Aorta (tissue), 5 donors: ENCODE results near the gene ZNF273. TPM values are rescaled to one million over a fixed set of nuclear protein-coding genes. Genes with fewer than 3 reads are reported as not detected.

Source experiments
- ATAC-seq: fragments of 200-7000 bp; cut with Tn5 transposase; one replicate; pipeline ENCODE4 v1.9.1; 2022; ENCODE audit warnings: moderate library complexity; ENCODE audit not compliant: low FRiP score
- DNase-seq, 2 donors: peaks; one replicate each; pipeline ENCODE4 v3.0.0-alpha.2; 2020
- H3K27ac ChIP-seq, 2 donors: one replicate each; pipeline ENCODE4 v1.5.1; 2013; ENCODE audit warnings: low read length in 2 of 2, mild to moderate bottlenecking in 2 of 2, moderate library complexity in 2 of 2, control low read depth in 1 of 2, inconsistent platforms in 1 of 2, low read depth in 1 of 2
- H3K27me3 ChIP-seq, 2 donors: one replicate each; pipeline ENCODE4 v1.6.1; 2013; ENCODE audit warnings: control low read depth in 1 of 2, low read length in 1 of 2, mild to moderate bottlenecking in 1 of 2, moderate library complexity in 1 of 2; ENCODE audit not compliant: insufficient read depth in 2 of 2, control insufficient read depth in 1 of 2
- H3K36me3 ChIP-seq, 2 donors: one replicate each; pipeline ENCODE4 v1.6.1; 2013; ENCODE audit warnings: control low read depth in 1 of 2, low read length in 1 of 2, mild to moderate bottlenecking in 1 of 2; ENCODE audit not compliant: insufficient read depth in 2 of 2, control insufficient read depth in 1 of 2
- H3K4me1 ChIP-seq, 2 donors: one replicate each; pipeline ENCODE4 v1.6.1; 2013; ENCODE audit warnings: low read length in 2 of 2, control low read depth in 1 of 2, mild to moderate bottlenecking in 1 of 2, moderate library complexity in 1 of 2; ENCODE audit not compliant: insufficient read depth in 2 of 2, control insufficient read depth in 1 of 2
- H3K4me3 ChIP-seq, 2 donors: one replicate each; pipeline ENCODE4 v1.5.1; 2013; ENCODE audit warnings: low read length in 2 of 2, control low read depth in 1 of 2, mild to moderate bottlenecking in 1 of 2
- H3K9me3 ChIP-seq: one replicate; pipeline ENCODE4 v1.6.1; 2013; ENCODE audit warnings: mild to moderate bottlenecking, low read length; ENCODE audit not compliant: control insufficient read depth
- WGBS, 2 donors: extraction: QIAGEN DNeasy Blood & Tissue Kit; methylation state at CpG; one replicate each; pipeline ENCODE4 v1.1.7; 2013; 5-methylcytosine and 5-hydroxymethylcytosine counted together
- intact Hi-C, 2 donors: fragments of 100-400 bp; cut with DNase I; formaldehyde crosslinking; loops; one replicate each; pipeline versions ENCODE4 v1.14.2 to v1.15.0; 2022
- polyA plus RNA-seq, 2 donors: library from polyadenylated mRNA; stranded (reverse); fragments of 200-250 nt; gene quantifications; one replicate each; pipeline ENCODE4 v1.2.3, GENCODE V29; 2013
- total RNA-seq, 2 donors: library from RNA; stranded (reverse); fragmentation: NEBNext Ultra II Directional; extraction: Animal tissue kit (Norgen Biotek cat#: 25700); gene quantifications; one replicate each; pipeline ENCODE4 v1.2.1, GENCODE V29; 2021
- donor health status: healthy with polysubstance abuse.
- donor health status: Bipolar disorder and iron deficiency.
- donor health status: DM: no; HTN: no; CAD: no.
- donor health status: DM: no; HTN: no; CAD: no.
- donor health status: DM: yes; HTN: yes; CAD: no.

The ZNF273 gene
- total and polyA plus RNA-seq, 4 donors: 1.9 to 15.7 (median 5.3) TPM

DNA sequence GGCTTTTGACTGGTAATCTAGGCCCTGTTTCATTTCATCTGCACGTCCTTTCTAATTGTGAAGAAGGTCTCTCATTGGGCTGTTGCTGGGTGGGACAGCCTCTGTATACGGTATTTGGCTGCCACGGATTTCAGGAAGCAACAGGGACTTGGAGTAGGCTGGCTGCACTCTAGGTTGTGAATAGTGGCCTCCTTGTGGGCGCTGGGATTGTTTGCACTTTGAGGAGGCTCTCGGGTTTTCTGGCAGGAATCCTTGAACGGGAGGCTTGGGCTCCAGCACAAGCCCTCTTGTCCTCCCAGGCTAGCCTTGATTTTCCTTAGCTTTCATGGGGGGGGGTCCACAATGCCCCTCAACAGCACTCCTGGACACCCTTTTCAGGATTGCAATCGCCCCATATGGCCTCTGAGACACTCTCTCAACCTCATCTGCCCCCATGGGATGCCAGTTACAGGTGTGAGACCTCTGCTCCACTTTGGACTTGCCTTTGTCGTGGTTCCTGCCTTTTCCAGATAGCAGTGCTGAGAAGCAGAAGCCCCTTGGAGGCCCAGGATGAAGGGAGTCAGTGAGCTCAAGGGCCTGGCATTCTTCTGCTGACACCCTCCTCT is 33.9 kb upstream of the ZNF273 start:
- peak in 1 of 2 donors; percentile 23 for DNase-seq
- WGBS, 2 donors: 74 to 75% methylated on average over 8 of the region's 8 CpGs
- ATAC-seq: no peak
- Histone ChIP-seq H3K9me3 (no peaks in the 10 kb centered on the region), H3K27me3 (no peaks in the 10 kb centered on the region), H3K27ac (no peak overlapping the region), H3K4me1 (no peaks in the 10 kb centered on the region), H3K36me3 (no peaks in the 10 kb centered on the region), H3K4me3 (no peak overlapping the region)
- intact Hi-C loops: no loop called here

DNA sequence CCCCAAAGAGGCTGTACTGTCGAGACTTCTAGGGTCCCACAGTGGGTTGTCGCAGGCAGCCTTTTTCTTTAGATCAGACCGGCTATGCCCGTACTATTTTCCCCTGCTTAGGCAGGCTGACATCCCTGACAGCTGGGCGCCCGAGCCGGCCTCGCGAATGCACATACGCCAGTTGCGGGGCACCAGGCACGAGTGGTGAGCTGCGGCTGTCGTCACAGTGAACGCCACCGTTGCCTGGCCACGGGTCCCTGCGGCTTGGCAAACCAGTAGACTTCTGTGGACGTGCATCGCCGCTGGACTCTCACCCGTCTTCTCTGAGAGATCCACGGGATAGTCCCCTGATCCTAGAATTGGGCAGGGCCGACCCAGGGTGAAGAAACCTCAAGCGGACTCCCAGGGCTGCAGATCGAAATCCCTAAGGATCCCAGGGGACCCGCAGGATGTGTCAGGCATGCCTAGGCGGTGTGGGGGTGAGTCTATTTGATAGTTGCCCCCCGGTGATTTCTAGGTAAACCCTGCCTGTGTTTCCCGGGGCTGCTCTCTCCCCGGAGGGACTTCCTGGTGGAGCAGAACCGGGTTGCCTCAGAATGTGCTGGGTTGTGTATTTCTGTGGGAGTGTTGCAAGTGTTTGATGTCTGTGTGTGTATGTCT is 33.0 kb upstream of the ZNF273 start:
- Histone ChIP-seq H3K4me3 (no peak overlapping the region), H3K9me3 (no peaks in the 10 kb centered on the region), H3K4me1 (no peaks in the 10 kb centered on the region), H3K27ac (no peak overlapping the region), H3K27me3 (no peaks in the 10 kb centered on the region), H3K36me3 (no peaks in the 10 kb centered on the region)
- 93 to 94% methylated on average over 32 of the region's 32 CpGs for WGBS, 2 donors
- no peak for ATAC-seq
- intact Hi-C loops: no loop called here
- peak in 1 of 2 donors; percentile 57 for DNase-seq

DNA sequence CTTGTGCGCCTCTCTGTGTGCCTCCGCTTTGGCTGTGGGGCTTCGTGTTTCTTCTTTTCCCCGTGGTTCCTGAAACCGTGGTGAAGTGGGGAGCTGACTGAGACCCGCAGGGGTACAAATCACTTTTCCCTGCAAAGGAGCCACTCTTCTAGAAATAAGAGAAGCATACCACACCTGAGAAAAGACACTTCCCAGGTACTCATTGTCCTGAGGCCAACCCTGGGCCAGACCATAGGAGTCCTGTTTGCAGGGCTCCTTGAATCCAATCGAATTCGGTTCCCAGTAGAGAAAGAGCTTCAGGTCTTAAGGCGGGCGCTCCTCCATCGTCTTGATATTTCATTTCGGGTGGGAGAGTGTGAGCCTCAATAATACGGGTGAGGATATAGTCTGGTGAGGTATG is 32.4 kb upstream of the ZNF273 start:
- intact Hi-C loops: no loop called here
- H3K27ac ChIP-seq: no peak overlapping the region
- DNase-seq: no peak
- H3K36me3 ChIP-seq: no peaks in the 10 kb centered on the region
- no peak for ATAC-seq
- H3K27me3 ChIP-seq: no peaks in the 10 kb centered on the region
- H3K4me3 ChIP-seq: no peak overlapping the region
- whole genome bisulfite sequencing, 2 donors: 92 to 94% methylated on average over 13 of the region's 13 CpGs
- H3K4me1 ChIP-seq: no peaks in the 10 kb centered on the region
- no peaks in the 10 kb centered on the region for H3K9me3 ChIP-seq

DNA sequence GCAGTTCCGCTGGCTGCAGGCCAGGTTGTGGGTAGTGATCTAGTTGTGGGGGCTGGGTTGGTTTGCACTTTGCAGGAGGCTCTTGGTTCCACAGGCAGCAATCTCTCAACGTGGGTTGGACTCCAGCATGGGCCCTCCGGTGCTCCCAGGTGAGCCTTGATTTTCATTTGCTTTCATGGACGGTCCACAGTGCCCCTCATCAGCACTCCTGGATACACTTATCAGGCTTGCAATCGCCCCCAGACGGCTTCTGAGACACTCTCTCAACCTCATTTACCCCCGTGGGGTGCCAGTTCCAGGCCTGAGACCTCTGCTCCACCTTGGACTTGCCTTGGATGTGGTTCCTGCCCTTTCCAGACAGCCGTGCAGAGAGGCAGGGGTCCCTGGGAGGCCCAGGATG is 31.3 kb upstream of the ZNF273 start:
- Histone ChIP-seq H3K4me3 (no peak overlapping the region), H3K27me3 (no peaks in the 10 kb centered on the region), H3K36me3 (no peaks in the 10 kb centered on the region), H3K4me1 (no peaks in the 10 kb centered on the region), H3K9me3 (no peaks in the 10 kb centered on the region), H3K27ac (no peak overlapping the region)
- WGBS, 2 donors: 81 to 82% methylated on average over 8 of the region's 8 CpGs
- ATAC-seq: no peak
- peak in 1 of 2 donors; percentile 43 for DNase-seq
- intact Hi-C loops: no loop called here

DNA sequence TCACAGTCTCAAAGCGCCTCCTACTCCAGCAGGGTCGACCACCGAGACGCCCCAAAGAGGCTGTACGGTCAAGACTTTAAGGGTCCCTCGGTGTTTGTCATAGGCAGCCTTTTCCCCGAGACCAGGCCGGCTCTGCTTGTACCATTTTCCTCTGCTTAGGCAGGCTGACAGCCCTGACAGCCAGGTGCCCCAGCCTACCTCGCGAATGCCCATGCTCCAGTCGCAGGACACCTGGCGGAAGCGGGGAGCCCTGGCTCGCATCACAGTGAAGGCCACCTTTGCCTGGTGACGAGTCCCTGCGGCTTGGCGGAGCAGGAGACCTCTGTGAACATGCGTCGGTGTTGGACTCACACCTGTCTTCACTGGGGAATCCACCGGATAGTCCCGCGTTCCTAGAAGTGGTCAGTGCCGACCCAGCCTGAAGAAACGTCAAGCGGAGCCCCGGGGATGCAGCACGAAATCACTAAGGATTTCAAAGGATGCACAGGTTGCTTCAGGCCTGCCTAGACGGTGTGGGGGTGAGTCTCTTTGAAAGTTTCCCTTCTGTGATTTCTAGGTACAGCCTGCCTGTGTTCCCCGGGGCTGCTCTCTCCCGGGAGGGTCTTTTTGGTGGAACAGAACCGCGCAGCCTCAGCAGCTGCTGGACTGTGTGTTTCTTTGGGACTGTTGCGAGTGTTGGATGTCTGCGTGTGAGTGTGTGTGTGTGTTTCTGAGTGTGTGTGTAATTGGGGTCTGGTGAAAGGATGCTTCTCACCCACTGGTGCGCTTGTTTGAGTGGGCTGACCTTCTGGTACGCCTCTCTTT is 30.5 kb upstream of the ZNF273 start:
- intact Hi-C loops: no loop called here
- no peaks in the 10 kb centered on the region for H3K4me1 ChIP-seq
- H3K4me3 ChIP-seq: no peak overlapping the region
- 93% methylated on average over 36 of the region's 36 CpGs for WGBS, 2 donors
- no peaks in the 10 kb centered on the region for H3K36me3 ChIP-seq
- no peak overlapping the region for H3K27ac ChIP-seq
- ATAC-seq (no peak), DNase-seq (peak in 1 of 2 donors; percentile 66)
- H3K27me3 ChIP-seq: no peaks in the 10 kb centered on the region
- H3K9me3 ChIP-seq: no peaks in the 10 kb centered on the region

DNA sequence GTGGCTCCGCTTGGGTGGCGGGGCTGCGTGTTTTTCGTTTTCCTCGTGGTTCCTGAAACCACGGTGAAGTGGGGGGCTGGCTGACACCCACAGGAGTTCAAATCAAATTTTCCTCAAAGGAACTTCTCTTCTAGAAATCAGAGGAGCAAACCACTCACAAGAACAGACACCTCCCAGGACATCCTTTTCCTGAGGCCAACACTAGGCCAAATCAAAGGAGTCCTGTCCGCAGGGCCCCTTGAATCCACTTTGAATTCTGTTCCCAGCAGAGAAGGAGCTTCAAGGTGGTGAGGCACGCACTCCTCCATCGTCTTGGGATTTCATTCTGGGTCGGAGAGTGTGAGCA is 29.9 kb upstream of the ZNF273 start:
- H3K4me1 ChIP-seq: no peaks in the 10 kb centered on the region
- H3K4me3 ChIP-seq: no peak overlapping the region
- no peaks in the 10 kb centered on the region for H3K36me3 ChIP-seq
- WGBS, 2 donors: 95% methylated on average over 10 of the region's 10 CpGs
- no peaks in the 10 kb centered on the region for H3K9me3 ChIP-seq
- ATAC-seq (no peak), DNase-seq (no peak)
- intact Hi-C loops: no loop called here
- H3K27ac ChIP-seq: no peak overlapping the region
- no peaks in the 10 kb centered on the region for H3K27me3 ChIP-seq

DNA sequence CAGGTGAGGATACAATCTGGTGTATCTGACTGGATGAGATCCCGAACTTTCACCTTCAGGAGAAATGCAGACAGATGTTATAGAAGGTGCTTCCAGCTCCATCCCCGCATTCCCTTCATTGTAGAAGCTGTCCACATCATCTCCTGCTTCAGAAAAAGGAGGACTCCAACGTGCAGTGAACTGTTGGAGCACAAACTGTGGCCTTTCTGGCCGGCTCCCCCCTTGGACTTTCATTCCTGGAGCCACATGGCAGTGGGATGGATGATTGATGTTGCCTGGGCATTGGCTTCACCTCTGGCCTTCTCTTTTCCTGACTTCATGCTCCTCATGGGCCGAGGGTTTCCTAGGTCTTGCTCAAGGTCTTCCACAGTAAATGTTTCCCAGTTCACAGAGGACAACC is 29.6 kb upstream of the ZNF273 start:
- Histone ChIP-seq H3K4me1 (no peaks in the 10 kb centered on the region), H3K36me3 (no peaks in the 10 kb centered on the region), H3K27ac (no peak overlapping the region), H3K9me3 (no peaks in the 10 kb centered on the region), H3K27me3 (no peaks in the 10 kb centered on the region), H3K4me3 (no peak overlapping the region)
- ATAC-seq (no peak), DNase-seq (peak in 1 of 2 donors; percentile 23)
- 75 to 84% methylated on average over 5 of the region's 5 CpGs for WGBS, 2 donors
- intact Hi-C loops: no loop called here

DNA sequence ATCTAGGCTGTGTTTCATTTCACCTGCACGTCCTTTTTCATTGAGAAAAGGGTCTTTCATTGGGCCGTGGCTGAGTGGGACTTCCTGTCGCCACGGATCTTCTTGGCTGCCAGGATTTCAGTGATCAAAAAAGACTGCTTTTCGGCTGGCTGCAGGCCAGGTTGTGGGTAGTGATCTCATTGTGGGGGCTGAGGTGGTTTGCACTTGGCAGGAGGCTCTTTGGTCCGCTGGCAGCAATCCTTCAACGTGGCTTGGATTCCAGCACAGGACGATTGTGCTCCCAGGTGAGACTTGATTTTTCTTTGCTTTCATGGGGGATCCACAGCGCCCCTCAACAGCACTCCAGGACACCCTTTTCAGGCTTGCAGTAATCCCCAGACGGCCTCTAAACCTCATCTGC is 29.0 kb upstream of the ZNF273 start:
- no peak overlapping the region for H3K27ac ChIP-seq
- no peak overlapping the region for H3K4me3 ChIP-seq
- H3K9me3 ChIP-seq: no peaks in the 10 kb centered on the region
- WGBS, 2 donors: 57 to 58% methylated on average over 10 of the region's 10 CpGs
- DNase-seq: peak in 1 of 2 donors; percentile 12
- no peaks in the 10 kb centered on the region for H3K4me1 ChIP-seq
- no peaks in the 10 kb centered on the region for H3K27me3 ChIP-seq
- no peaks in the 10 kb centered on the region for H3K36me3 ChIP-seq
- ATAC-seq: no peak
- intact Hi-C loops: no loop called here
